ENCODE results near the gene CNMD.

The CNMD gene

DNA sequence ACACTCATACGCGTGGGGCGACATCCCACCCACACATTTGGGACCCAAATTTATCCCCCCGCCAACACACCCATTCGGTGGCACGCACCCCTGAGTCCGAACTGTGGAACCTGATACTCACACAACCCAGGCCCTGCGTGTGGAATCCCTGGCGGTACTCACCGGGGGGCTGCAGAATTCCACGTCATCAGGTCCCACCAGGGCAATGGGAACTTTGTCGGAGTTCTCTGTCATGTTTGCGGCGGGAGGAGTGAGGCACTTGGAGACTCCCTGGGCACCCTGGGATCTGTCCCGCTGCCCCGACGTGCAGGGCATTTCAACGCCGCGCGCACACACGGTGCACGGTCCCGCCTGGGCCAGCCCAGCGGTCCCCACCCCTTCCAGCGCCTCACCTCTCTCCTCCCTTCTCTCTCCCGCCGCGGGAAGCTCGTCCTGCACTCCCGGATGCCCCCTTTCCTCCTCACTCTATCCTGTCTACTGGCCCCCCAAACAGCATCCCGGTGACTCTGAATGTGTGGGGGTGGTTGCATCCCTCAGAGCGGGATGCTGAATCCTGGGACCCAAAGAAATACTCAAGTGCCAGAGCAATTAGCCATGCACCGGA is at the start of gene CNMD:
TSS of gene CNMD (minus strand) at position 353 of the 604 bp plus-strand sequence. CDS start at position 234, 119 bp downstream.
- no peak for DNase-seq (ENCODE audit: low read depth)
- no peak within 1 kb of the TSS for H3K4me3 ChIP-seq (ENCODE audit: control insufficient read depth, low read depth, low read length)
- TF ChIP-seq, protein P1, sequence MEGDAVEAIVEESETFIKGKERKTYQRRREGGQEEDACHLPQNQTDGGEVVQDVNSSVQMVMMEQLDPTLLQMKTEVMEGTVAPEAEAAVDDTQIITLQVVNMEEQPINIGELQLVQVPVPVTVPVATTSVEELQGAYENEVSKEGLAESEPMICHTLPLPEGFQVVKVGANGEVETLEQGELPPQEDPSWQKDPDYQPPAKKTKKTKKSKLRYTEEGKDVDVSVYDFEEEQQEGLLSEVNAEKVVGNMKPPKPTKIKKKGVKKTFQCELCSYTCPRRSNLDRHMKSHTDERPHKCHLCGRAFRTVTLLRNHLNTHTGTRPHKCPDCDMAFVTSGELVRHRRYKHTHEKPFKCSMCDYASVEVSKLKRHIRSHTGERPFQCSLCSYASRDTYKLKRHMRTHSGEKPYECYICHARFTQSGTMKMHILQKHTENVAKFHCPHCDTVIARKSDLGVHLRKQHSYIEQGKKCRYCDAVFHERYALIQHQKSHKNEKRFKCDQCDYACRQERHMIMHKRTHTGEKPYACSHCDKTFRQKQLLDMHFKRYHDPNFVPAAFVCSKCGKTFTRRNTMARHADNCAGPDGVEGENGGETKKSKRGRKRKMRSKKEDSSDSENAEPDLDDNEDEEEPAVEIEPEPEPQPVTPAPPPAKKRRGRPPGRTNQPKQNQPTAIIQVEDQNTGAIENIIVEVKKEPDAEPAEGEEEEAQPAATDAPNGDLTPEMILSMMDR (IDR thresholded peaks at IDR 0.05; ENCODE audit: control insufficient read depth, insufficient read depth, low read depth, low read length, missing control alignments), result no peak

DNA sequence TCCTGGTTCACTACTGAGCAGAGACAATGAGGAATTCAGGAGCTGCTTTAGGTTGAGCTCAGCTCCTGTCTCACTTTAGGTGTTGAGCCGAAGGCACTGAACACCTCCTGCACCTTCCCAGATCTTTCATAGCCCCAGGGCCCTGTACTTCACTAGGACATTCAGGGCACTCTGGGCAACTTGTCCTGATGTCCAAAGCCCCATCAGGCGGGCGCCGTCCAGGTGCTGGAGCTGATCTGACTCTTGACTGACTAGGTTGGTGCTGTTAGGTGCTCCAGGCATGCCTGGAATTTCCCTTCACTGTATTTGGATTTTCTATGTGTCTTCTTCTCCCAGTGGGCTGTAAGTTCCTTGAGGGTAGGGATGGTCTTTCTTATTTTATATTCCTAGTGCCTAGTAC is 48.4 kb upstream of the CNMD start:
- TF ChIP-seq, protein P1 (IDR thresholded peaks at IDR 0.05; ENCODE audit: control insufficient read depth, insufficient read depth, low read depth, low read length, missing control alignments), result no peak
- DNase-seq (ENCODE audit: low read depth), result no peak
- no peak overlapping the region for H3K4me3 ChIP-seq (ENCODE audit: control insufficient read depth, low read depth, low read length)

DNA sequence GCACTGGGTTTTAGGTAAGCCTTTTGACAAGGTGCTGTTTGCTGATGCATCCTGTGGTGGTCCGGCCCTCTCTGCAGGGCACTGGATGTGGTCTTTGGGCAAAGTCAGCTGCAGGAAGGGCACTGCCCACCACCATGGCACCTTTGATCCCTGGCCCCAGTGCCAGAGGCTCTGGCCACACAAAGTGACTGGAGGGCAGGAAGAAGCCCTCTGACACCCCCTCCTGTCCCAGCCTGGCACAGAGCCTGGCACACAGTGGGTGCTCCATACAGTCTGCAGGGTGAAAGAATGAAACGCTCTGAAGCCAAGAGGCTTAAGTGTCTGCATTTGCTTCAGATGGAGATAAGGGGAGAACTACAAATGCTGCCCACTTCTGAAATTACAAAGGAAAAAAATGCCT is 47.6 kb upstream of the CNMD start:
- H3K4me3 ChIP-seq (ENCODE audit: control insufficient read depth, low read depth, low read length), result no peak overlapping the region
- TF ChIP-seq, protein P1 (IDR thresholded peaks at IDR 0.05; ENCODE audit: control insufficient read depth, insufficient read depth, low read depth, low read length, missing control alignments), result no peak
- DNase-seq (ENCODE audit: low read depth), result no peak

DNA sequence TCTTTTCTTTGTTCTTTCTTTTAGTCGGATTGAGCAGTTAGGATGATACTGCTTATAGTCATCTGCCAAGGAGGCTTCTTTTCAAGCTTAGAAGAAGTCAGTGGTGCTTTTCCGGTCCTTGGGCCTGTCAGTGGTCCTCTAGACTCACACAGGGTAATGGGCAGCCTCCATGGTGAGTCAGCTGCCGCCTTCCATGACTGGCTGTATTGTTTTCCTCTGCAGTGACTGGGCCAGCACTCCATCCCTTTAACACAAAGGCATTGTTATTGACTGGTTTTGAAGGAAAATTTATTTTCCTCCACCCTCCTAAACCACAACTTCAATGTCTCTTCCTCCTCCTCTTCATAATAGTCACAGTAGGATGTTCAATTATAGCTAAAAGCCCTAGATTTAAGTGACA is 47.1 kb upstream of the CNMD start:
- no peak overlapping the region for H3K4me3 ChIP-seq (ENCODE audit: control insufficient read depth, low read depth, low read length)
- TF ChIP-seq, protein P1 (IDR thresholded peaks at IDR 0.05; ENCODE audit: control insufficient read depth, insufficient read depth, low read depth, low read length, missing control alignments), result no peak
- no peak for DNase-seq (ENCODE audit: low read depth)

DNA sequence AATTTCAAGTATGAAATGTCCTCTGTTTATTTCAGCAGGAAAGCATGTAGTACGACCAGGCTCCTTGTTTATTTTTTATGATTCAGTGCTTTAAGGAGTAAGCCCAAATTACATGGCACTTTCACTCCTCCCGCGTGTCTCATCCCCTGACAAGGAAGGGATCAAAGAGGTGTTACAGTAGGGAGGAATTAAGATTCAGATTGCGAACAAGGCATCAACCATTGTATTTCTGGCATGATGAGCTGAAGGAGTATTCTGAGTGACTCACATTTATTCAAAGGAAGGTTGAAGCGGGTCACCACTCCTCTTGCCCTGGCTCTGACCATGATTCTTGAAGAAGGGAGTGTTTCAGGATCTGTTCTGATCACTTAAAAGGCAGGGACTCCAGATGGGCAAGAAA is 46.1 kb upstream of the CNMD start:
- H3K4me3 ChIP-seq (ENCODE audit: control insufficient read depth, low read depth, low read length), result no peak overlapping the region
- TF ChIP-seq, protein P1 (IDR thresholded peaks at IDR 0.05; ENCODE audit: control insufficient read depth, insufficient read depth, low read depth, low read length, missing control alignments), result no peak
- no peak for DNase-seq (ENCODE audit: low read depth)

DNA sequence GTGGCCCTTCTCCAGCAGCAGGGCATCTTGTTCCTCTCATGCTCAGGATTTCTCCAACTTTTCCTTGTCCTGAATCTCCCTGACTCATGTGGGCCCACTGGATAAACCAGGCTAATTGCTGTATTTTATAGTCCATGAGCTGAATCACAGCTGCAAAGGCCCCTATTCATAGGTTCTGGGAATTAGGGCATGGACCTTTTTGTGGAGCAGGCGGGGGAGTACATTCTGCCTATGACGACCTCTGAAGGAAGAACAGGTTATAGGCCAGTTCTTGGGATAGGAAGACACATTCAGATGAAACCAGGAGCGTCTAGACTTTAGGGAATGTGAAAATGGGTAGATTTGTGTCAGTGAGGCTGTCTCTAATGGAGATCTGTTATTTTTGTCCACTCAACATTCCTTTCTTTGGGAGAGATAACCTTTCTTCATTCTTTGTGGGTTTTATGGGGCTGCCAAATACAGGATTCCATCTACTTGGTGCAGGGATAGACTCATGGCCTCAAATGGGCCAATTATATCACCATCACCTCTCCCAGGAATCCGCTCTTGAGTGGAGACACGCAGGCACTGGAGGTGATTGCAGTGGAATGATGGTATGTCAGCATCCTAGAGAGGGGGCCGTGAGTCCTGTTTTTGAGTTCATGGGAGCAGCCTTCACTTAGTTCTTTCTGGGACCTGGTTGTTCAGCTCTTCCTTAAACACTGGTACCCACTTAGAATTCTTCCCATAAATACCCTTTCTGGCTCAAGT is 45.1 kb upstream of the CNMD start:
- DNase-seq (ENCODE audit: low read depth), result no peak
- TF ChIP-seq, protein P1 (IDR thresholded peaks at IDR 0.05; ENCODE audit: control insufficient read depth, insufficient read depth, low read depth, low read length, missing control alignments), result no peak
- no peak overlapping the region for H3K4me3 ChIP-seq (ENCODE audit: control insufficient read depth, low read depth, low read length)
